ENCODE results near the gene LRGUK.

DNA sequence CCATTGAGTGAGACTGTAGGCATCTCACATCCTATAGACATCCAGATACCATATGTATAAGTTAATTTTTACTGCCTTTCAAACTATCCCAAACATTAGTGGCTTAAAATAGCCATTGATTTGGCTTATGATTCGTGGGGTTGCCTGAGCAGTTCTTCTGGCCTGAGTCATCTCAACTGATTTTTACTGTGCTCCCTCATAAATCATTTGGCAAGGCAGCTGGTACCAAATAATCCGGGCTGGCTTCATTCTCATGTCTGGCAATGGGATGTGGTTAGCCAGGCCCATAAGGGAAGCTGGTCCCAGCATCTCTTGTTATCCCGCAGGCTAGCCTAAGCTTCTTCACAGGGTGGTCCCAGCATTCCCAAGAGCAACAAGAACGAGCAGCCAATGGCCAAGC lies 6.7 kb upstream of the LRGUK start:
- no peak for TF ChIP-seq CTCF (IDR thresholded peaks at IDR 0.05)
- no peak for TF ChIP-seq EP300 (IDR thresholded peaks at IDR 0.05; ENCODE audit: low read depth)
- TF ChIP-seq POLR2AphosphoS5 (IDR thresholded peaks at IDR 0.05) = no peak
- no peak for TF ChIP-seq POLR2A (IDR thresholded peaks at IDR 0.05)

Data from transverse colon (tissue), 4 donors.